ENCODE measurements around the gene SLC35B1. TPM values are rescaled to one million over a fixed set of nuclear protein-coding genes. Genes with fewer than 3 reads are reported as not detected.

SLC35B1 gene
- total and polyA plus RNA-seq, 2 of the 4 experiments (the other 2 are of a cell fraction), result 66.4 to 86.2 TPM

GRCh38 chr17:49722066-49722465 is 14.3 kb upstream of the SLC35B1 start:
- ChIA-PET POLR2A (ENCODE audit: unreplicated experiment) (no interaction called here), CTCF (no interaction called here)
- Histone ChIP-seq H3K36me3 (ENCODE audit: control insufficient read depth, insufficient read depth, low read length) (peaks cover 6% of the 10 kb centered on the region; the same call in 1 of the 2 replicates), H3K27ac (ENCODE audit: insufficient read depth, low read length) (no peak overlapping the region), H3K56ac (ENCODE audit: extremely low read depth, insufficient read depth, low read length) (no peak overlapping the region), H2AK5ac (ENCODE audit: low read depth, low read length) (no peak overlapping the region), H3K23ac (ENCODE audit: low read depth, low read length) (no peak overlapping the region; the same call in 1 of the 2 replicates), H4K91ac (ENCODE audit: insufficient read depth, low read depth, low read length) (no peak overlapping the region), H2BK5ac (ENCODE audit: low read depth, low read length, poor library complexity, severe bottlenecking) (no peak overlapping the region), H3K14ac (replicated peaks; ENCODE audit: low read depth, low read length) (no peak overlapping the region), H4K5ac (ENCODE audit: low read depth, low read length) (no peak overlapping the region), H2BK120ac (ENCODE audit: low read depth, low read length) (no peak overlapping the region), H2AK9ac (replicated peaks; ENCODE audit: low read depth, low read length, poor library complexity) (no peak overlapping the region), H2BK20ac (ENCODE audit: low read depth, low read length) (no peak overlapping the region), H4K20me1 (ENCODE audit: insufficient read depth, low read length) (no peaks in the 10 kb centered on the region), H3K9ac (ENCODE audit: low read depth, low read length) (no peak overlapping the region), H4K8ac (ENCODE audit: low read depth in 2 of 2, low read length in 2 of 2) (no peak overlapping the region), H3K4me1 (ENCODE audit: control insufficient read depth, insufficient read depth, low read length) (no peaks in the 10 kb centered on the region), H3K4me3 (ENCODE audit: insufficient read depth, low read depth, low read length) (no peak overlapping the region), H2BK15ac (ENCODE audit: low read depth, low read length) (no peak overlapping the region), H3K27me3 (ENCODE audit: control insufficient read depth, insufficient read depth, low read length) (no peaks in the 10 kb centered on the region), H3K4ac (ENCODE audit: low read depth, low read length) (no peak overlapping the region), H3K4me2 (ENCODE audit: low read depth, low read length) (no peak overlapping the region), H2AFZ (replicated peaks; ENCODE audit: low read length, poor library complexity) (no peak overlapping the region), H3K18ac (ENCODE audit: low read depth, low read length) (no peak overlapping the region), H3K9me3 (ENCODE audit: control insufficient read depth, insufficient read depth, low read length) (no peaks in the 10 kb centered on the region), H3K9me1 (ENCODE audit: insufficient read depth, low read length) (no peaks in the 10 kb centered on the region), H3K79me1 (ENCODE audit: low read depth in 1 of 2, low read length in 2 of 2) (no peaks in the 10 kb centered on the region)
- dilution Hi-C loops (cut with HindIII; ENCODE audit: low sequenced_read_pairs, unreplicated experiment) (no loop called here), intact Hi-C loops (cut with micrococcal nuclease) (no loop called here), in situ Hi-C loops (cut with MboI; ENCODE audit: low sequenced_read_pairs) (no loop called here)
- BruUV-seq (replicated peaks), result no TSS peak
- DNase-seq (no peak), ATAC-seq (ENCODE audit: low read depth) (no peak)
- WGBS, 2 experiments (ENCODE audit: extremely low coverage in 2 of 2, insufficient read length in 1 of 2), result 93% methylated on average over 2 of the region's 3 CpGs; no CpG with 5 or more reads in 1 of the 2 experiments
- TF ChIP-seq CEBPB (IDR thresholded peaks at IDR 0.05; ENCODE audit: low read depth, low read length), result no peak
- TF ChIP-seq MAZ (IDR thresholded peaks at IDR 0.05; ENCODE audit: borderline replicate concordance, low read depth, low read length), result no peak
- no peak for TF ChIP-seq FOS (IDR thresholded peaks at IDR 0.05; ENCODE audit: low read depth, low read length)
- TF ChIP-seq RFX5 (IDR thresholded peaks at IDR 0.05; ENCODE audit: low read depth, low read length), result no peak
- no peak for TF ChIP-seq CTCF (conservative IDR thresholded peaks at IDR 0.05; ENCODE audit: low read depth, low read length)
- no peak for TF ChIP-seq ELK1 (IDR thresholded peaks at IDR 0.05; ENCODE audit: borderline replicate concordance, low read depth, low read length)
- TF ChIP-seq USF2 (IDR thresholded peaks at IDR 0.05; ENCODE audit: low read depth, low read length), result no peak
- no peak for TF ChIP-seq NFE2L2 (IDR thresholded peaks at IDR 0.05; ENCODE audit: low read depth, low read length)
- no peak for TF ChIP-seq BHLHE40 (IDR thresholded peaks at IDR 0.05; ENCODE audit: low read depth, low read length)
- no peak for TF ChIP-seq POLR2A (IDR thresholded peaks at IDR 0.05; ENCODE audit: low read depth, low read length)
- TF ChIP-seq RAD21 (IDR thresholded peaks at IDR 0.05; ENCODE audit: low read length), result no peak
- no peak for TF ChIP-seq SMC3 (IDR thresholded peaks at IDR 0.05; ENCODE audit: low read depth, low read length)
